ENCODE measurements around the gene KLRD1.
A peak's percentile ranks its signal among the peaks of the same experiment; 100 is the strongest.
"Not testable (repeated sequence)": the region's sequence is repeated elsewhere in the genome, so short reads cannot be mapped to it uniquely, and the experiment has no call there.

The KLRD1 gene, protein sequence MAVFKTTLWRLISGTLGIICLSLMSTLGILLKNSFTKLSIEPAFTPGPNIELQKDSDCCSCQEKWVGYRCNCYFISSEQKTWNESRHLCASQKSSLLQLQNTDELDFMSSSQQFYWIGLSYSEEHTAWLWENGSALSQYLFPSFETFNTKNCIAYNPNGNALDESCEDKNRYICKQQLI
- long read RNA-seq, donor 1, result 0 reads
- long read RNA-seq, donor 2, result 0 reads
- long read RNA-seq, donor 3, result 0 reads
- long read RNA-seq, donor 4, result 0 reads
- long read RNA-seq, donor 5, result 0 reads
- long read RNA-seq, donor 6, result 0 reads
- long read RNA-seq, donor 7, result 0 reads
- long read RNA-seq, donor 8, result 0 reads

DNA sequence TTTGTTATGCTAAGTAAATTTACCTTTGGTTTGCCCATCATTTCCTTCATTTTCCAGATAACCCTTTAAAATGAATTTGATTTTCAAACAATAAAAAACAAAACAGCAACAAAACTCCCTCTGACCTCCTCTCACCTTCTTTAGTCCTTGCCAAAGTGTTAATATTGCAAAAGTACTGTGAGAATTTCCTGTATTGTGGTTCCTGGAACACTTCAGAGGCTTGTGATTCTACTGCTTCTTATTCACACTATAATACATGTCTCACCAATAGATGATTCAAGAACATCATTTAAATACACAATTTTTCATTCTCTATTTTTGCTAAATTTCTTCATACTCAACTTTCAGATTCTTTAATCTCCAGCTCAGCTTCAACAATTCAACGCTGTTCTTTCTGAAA is at the start of gene KLRD1:
TSS of gene KLRD1 (plus strand) at position 241 of the 400 bp plus-strand sequence. CDS start 208 bp downstream, outside the sequence.
- DNase-seq, result no peak

DNA sequence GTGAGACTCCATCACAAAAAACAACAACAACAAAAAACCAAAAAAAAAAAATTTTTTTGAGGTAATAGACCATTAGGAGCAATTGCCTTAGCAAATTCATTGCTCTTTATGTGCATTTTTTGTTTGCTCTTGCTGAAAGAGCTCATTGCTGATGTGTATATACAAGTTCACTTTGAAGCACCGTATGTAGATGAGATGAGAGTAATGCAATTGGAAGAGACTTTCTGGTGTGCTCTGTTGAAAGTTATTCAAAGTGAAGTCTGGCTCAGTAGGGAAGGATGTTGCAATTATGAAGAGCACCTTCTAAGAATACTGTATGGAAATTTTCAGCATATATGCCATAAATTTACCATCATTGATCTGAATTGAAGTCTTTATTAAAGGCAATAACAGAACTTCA is 46.7 kb upstream of the KLRD1 start:
- no peak for DNase-seq

DNA sequence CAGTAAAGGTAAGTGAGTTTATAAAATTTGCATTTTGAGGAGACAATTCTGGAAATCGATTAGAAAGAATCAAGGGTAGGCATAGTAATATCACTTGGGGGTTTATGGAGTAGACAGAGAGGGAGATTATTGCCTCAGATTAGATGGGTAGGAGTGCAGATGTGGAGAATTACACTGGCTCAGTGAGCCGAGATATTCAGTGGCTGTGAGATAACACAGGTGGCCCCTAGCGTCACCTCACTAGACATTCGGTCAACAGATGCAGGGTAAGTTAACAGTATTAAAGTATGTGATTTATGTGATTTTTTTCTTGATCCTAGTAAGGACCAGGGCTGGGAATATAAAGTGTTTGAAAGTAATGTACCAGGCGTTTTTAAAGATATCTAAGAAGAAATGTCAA is 39.6 kb upstream of the KLRD1 start:
- DNase-seq, result no peak

DNA sequence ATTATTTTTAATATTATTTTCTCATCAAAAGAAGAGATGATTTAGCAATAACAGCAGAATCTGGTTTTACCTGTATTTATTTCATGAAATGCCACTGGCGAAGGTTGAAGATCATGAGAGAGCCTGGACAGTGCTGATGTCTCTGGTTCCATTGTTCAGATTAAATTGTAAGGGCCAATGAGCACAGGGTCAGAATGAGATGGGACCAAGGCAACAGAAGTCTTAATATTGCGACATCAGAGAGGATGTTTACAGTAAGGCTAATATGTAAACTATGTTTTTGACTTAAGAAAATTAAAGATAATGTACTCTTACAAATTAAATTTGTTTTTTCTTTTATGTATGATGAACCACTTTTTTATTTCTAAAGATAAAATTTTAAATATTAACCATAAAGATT is 35.2 kb upstream of the KLRD1 start:
- DNase-seq, result no peak

DNA sequence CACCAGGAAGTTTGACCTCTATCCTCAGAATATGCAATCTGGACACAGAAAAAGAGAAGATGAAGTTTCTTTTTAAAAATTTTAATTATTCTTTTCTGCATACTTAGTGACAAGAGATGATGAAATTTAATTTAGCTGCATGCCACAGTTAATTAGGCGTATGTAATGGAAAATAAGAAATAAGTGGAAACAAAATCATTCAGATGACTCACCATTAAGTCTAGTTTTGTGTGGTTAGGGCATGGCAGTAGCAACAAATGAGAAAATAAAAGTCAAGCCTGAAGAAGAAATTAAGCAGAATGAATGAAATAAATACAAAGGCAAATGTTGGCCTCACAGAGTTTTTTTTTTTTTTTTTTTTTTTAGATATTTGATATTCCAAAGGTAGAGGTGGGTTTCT is 30.9 kb upstream of the KLRD1 start:
- DNase-seq, result no peak

DNA sequence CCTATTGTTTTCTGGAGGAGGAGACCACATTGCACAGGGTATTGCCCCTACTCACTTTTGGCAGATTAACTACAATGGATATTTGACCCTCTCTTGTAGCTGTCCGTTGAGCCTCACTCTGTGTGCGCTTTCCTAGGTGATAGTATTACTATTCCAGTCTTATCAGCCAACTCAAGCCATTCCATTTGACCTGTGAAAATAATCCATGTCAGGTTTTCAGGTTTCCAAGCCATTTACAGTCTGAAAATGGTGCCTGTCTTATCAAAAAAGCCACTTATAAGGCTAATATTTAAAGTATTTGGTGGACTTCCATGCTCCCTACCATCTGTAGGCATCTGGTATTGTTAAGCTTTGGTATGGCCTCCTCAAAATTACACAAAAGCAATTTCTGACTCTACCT is 29.6 kb upstream of the KLRD1 start:
- DNase-seq, result no peak

DNA sequence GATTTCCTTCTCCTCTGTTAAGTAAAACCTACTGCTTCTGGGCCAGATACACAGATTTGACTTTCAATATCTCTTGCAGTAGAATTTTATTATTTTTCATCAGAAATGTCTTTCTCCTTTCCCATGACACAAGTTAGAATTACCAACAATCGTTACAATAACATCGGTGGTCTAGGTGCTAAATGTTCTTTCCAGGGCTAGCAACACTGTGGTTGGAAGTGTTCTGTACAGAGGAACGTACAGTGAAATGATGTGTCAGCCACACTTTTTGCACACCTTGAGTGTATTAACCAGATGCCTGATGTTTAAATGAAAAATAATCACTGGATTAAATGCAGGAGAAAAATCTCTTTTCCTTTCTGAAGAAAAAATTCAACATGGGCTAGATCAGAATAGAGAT is 27.7 kb upstream of the KLRD1 start:
- no peak for DNase-seq

DNA sequence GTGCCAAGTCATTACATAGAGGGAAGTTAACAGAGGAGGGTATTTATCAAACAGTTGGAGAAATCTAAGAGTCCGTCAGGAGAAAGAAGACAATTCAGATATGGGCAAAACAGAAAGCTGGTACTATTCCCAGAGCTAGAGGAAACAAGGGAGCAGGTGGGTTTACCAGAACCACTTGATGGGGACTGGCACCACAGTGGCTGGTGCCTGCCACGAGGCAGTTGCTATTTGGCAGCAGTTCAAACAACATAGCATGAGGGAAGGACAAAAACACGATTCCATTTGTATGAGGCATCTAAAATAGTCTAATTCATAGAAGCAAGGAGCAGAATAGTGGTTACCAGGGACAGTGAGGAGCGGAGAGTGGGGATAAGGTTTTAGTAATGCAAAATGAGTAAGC is 24.6 kb upstream of the KLRD1 start:
- DNase-seq, result no peak

DNA sequence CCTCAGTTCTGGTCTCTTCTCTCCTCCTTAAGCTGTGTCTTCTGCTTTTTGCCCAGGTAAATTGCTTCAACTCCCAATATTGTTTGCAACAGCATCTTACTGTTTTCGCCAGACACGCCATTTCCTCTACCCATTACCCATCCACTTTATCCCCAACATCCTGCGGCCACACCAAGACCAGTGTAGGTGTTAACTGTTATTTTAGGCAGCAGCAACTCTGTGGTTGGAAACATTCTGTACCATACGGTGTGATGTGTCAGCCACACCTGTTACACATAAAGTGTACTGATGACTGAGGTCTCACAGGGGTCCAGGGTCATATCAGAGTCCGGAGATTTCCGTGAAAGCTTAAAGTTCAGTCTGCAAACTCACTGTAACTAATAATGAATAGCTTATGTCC is 21.8 kb upstream of the KLRD1 start:
- DNase-seq, result no peak

DNA sequence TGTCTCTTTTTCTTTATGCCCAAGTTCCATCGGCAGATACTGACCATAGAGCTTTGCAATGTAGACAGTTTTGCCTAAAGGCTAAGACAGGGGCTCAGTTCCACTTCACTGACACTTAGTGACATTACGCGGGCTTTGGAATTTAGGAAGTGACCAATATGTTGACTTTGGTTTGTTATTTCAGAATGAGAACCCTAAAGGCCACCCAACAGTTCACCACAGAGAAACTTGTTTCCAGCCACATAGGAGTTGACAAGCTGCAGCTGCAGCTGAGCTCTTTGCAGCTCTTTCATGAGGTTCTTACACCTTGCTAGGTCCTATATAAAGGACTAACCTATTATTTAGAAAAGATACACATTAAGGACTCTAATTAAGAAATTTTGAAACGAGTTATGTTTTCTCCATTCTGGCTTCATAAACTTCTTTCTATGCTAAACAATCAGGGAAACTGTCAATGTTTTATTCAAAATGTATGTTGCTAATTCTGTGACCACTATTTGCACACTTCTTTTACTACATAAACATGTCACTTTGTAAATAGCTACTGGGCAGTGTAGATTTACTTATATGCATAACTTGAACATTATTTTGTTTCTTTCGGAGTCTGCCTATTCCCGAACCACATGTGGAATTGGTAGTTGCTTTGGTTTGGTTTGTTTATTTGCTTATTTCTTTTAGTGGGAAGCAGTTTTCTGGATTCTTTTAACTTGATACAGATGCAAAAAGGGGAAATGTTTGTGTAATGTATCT is 18.5 kb upstream of the KLRD1 start:
- DNase-seq, result no peak

DNA sequence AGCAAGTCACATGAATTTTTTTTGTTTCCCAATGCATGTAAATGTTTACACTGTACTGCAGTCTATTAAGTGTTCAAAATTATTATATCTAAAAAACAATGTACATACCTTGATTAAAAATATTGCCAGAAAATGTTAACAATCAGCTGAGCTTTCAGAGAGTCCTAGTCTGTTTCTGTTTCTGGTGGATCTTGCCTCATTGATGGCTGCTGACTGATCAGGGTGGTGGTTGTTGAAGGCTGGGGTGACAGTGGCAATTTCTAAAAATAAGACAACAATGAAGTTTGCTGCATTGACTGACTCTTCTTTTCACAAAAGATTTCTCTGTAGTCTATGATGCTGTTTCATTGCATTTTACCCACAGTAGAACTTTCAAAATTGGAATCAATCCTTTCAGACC is 16.6 kb upstream of the KLRD1 start:
- no peak for DNase-seq

DNA sequence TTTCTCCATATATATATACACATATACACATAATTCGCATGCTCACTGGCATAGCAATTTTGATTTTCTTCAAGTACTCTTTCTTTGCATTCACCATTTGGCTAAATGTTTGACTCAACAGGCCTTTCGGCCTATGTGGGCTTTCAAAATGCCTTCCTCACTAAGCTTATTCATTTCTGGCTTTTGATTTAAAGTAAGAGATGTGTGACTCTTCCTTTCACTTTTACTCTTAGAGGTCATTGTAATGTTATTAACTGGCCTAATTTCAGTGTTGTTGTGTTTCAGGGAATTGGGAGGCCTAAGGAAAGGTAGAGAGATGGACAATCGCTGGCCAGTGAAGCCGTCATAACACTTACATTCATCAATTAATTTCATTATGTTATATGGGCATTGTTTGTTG is 14.5 kb upstream of the KLRD1 start:
- DNase-seq, result no peak

DNA sequence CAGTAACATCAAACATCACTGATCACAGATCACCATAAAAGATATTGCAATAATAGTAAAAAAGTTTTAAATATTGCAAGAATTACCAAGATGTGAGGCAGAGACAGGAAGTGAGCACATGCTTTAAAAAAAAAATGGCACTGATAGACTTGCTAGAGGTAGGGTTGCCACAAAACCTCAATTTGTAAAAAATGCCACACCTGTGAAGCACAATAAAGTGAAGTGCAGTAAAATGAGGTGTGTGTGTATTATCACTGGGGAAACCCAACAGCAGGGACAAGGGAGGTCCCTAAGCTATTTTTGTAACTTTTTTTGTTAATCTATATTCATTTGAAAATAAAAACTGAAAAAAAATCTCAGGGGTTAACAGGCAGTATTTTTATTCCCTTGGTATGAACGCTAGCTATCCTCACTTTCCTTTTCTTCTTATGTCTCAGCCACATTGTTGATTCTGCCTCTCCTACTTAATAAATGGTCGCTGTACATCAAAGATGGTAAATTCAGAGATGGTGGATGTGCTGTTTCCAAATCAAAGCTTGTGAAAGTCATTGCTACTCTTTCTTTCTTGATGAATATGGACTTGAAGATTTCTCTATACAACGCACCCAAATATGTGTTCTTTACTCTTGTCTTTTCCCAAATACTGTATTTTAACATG is 14.0 kb upstream of the KLRD1 start:
- DNase-seq, result no peak

DNA sequence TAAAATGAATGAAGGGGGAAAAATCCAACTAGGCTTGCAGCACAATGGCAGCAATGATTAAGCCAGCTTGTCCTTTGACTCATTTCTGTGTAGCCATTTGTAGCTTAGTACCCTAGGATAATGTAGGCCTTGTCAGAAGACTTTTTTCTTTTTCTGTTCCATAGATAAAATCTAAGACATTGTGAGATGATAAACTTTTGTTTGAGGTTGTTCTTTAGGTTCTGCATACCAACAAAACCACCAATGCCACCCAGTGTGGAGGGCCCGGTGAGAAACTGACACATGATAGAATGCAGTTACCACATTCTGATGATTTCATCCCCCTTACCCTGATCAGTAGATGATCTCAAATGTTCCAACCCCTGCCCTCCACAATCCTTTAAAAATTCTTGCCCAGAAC is 6.6 kb upstream of the KLRD1 start:
- DNase-seq, result no peak

DNA sequence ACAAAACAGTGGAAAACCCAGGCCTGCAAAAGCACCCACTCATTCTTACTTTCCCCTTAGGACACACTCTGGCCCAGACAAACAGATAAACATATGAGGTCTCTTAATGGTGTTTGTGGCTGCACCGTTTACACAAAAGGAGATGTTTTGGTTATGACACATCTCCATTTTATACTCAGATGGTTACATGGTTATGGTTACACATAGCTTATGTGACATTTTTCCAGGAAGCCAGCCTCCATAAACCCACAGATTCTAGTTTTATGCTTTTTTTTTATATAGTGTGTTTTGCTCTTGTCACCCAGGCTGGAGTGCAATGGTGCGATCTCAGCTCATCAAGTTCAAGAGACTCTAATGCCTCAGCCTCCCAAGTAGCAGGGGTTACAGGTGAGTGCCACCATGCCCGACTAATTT is 3.5 kb upstream of the KLRD1 start:
- no peak for DNase-seq

DNA sequence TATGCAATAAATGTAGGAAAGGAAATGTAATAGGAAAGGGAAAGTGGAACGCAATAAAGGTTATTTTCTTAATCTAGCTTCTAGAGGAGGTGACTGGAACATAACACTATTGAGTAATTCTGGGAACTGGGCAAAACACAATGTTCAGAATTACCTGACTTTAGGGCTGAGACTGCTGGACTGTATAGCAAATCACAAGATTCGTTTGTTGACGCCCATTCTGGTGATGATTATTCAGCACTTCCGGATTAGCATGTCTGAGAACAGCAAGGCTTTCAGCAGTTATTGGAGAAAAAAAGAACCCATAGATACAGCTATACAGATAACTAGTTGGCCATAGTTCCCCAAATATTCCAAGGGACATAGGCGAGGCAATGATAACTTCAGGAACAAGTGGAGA is 2.3 kb upstream of the KLRD1 start:
- no peak for DNase-seq

DNA sequence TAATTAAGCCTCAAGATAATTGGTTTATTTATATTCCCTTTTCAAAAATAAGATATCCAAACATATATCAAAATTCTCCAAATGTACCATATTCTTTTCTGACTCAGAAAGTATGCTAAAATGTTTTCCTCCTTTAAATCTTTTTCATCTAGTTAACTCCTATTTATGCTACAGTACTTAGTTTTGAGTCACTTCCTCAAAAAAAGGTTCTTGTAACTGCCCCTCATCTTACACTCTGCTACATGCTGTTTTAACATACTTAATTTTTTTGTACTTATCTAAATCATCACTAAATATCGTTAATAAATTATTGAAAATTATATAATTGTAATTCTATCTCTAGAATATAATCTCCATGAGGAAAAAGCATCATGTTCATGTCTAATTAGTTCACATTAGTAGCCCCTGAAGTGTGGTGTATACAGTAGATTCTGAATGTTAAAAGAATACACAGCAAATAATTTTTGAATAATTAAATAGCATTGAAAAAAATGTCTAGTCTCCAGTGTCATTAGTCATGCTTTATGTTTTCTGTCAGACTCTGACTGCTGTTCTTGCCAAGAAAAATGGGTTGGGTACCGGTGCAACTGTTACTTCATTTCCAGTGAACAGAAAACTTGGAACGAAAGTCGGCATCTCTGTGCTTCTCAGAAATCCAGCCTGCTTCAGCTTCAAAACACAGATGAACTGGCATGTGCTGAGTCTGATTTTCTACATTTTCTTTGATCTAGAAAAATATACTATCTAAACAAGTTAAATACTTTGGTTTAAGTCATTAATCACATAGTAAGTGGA is 3.5 kb downstream of the KLRD1 start:
- DNase-seq, result no peak

DNA sequence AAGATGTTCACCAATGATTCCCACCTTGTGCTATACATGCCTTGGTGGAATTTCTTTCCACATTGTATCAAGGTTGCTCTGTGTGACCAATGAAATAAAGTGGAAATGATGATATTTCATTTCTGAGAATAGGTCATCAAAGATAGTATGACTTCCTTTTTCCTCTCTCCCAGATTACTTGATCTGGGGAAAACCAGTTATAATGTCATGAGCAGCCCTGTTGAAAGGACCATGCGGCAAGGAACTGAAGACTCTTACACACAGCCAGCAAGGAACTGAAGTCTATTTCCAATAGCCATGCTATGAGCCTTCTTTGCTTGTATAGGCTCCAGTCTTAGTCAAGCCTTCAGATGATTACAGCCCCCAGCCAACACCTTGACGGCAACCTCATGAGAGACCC is 11.7 kb downstream of the KLRD1 start:
- no peak for DNase-seq

DNA sequence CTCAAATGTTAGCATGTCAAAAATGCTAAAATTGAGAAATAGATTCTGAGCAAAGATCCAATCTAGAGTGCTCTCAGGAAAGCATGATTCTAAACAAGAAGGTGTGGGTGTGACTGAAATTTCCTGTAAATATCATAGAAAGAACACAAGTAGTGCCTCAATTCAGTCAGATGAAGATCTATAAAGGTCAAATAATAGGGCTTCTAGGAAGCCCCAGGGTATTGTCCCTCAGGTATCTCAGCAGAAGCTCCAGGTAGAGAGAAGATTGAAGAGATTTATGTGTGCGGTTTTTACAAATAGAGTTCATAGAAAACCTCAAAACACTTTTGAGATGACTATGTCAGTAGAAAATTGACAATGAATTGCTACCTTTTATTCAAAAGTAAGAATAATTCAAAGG is 13.0 kb downstream of the KLRD1 start:
- no peak for DNase-seq

DNA sequence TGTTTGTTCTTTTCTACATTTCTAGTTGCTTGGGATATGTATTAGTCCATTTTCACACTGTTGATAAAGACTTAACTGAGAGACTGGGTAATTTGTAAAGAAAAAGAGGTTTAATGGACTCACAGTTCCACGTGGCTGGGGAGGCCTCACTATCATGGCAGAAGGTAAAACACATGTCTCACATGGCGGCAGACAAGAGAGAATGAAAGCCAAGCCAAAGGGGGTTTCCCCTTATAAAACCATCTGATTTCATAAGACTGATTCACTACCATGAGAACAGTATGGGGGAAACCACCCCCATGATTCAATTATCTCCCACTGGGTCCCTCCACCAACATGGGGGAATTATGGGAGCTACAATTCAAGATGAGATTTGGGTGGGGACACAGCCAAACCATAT is 21.0 kb downstream of the KLRD1 start:
- not testable (repeated sequence) for DNase-seq

DNA sequence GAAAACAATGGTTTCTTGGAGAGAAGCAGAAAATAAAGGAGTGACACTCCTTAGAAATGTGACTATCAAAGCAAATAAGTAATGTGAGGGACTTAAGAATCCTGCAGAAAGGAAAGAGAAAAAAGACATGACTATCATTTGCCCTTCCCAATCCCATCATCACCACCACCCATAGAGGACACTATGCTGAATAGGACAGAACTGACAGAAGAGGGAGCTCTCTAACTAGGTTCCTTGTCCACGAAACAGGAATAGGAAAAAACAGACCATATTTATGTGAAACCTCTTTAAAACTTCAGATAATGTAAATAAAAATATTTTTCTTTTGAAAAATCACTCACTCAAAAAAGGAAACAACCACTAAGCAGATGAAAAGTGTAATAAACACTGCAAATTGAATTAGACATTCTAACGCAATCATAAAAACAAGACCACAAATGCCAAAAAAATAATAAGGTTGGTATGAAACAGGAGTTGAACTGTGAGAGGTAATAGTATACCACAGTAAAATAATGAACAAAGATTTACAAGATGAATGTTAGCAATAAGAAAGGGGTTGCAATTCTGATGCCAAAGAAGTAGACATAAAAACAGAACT is 24.1 kb downstream of the KLRD1 start:
- peak; percentile 6 for DNase-seq

DNA sequence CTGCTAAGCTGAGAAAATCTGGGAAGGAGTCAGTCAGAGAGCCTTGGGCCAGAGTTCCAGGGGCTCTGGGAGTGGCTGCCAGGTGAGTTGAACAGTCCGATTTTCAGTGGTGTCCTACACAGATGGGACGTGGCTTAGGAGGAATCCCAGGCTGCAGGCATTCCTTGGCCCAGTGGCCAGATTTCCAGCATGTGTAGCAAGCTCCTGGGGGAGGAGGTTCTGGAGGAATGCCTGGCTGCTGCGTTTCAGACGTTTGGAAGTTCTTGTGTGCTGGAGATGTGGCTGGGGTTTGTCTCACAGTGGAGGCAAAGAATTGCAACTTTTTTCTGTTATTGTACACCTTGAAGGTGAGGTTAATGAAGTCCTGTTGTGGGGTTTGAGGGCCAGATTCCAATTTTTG is 28.5 kb downstream of the KLRD1 start:
- DNase-seq, result not testable (repeated sequence)

All from right kidney (tissue), 9 donors.